GM18870 (cell line): ENCODE data around the gene SLC35F1.
A peak's percentile ranks its signal among the peaks of the same experiment; 100 is the strongest.

Experiments used
- ATAC-seq: cut with Tn5 transposase; IDR thresholded peaks from one replicate; pipeline ENCODE4 v1.9.1; 2021; ENCODE audit warnings: moderate library complexity; ENCODE audit not compliant: unreplicated experiment

The SLC35F1 gene

GRCh38 chr6:118186672-118187567, 279.9 kb downstream of the SLC35F1 start:
- peak; percentile 73 for ATAC-seq

GRCh38 chr6:118187568-118188164, 280.6 kb downstream of the SLC35F1 start:
- ATAC-seq: peak; percentile 54

- no peak for ATAC-seq
Observed at GRCh38 chr6:118188561-118188960, 281.5 kb downstream of the SLC35F1 start.

GRCh38 chr6:118197539-118197938, 290.5 kb downstream of the SLC35F1 start:
- ATAC-seq: no peak

GRCh38 chr6:118198746-118199145, 291.7 kb downstream of the SLC35F1 start:
- no peak for ATAC-seq

GRCh38 chr6:118200160-118200559, 293.1 kb downstream of the SLC35F1 start:
- no peak for ATAC-seq

GRCh38 chr6:118202517-118202916, 295.5 kb downstream of the SLC35F1 start:
- ATAC-seq: no peak

- no peak for ATAC-seq
Observed at GRCh38 chr6:118203545-118203944, 296.5 kb downstream of the SLC35F1 start.

- no peak for ATAC-seq
Observed at GRCh38 chr6:118206221-118206620, 299.2 kb downstream of the SLC35F1 start.

- no peak for ATAC-seq
Observed at GRCh38 chr6:118207947-118208346, 300.9 kb downstream of the SLC35F1 start.

- no peak for ATAC-seq
Observed at GRCh38 chr6:118212451-118213173, 305.5 kb downstream of the SLC35F1 start.

GRCh38 chr6:118215269-118215668, 308.2 kb downstream of the SLC35F1 start:
- ATAC-seq: no peak

GRCh38 chr6:118216751-118217150, 309.7 kb downstream of the SLC35F1 start:
- no peak for ATAC-seq

- no peak for ATAC-seq
Observed at GRCh38 chr6:118218156-118218555, 311.1 kb downstream of the SLC35F1 start.

GRCh38 chr6:118220429-118221128, 313.5 kb downstream of the SLC35F1 start:
- ATAC-seq: no peak

- no peak for ATAC-seq
Observed at GRCh38 chr6:118223316-118223715, 316.3 kb downstream of the SLC35F1 start.

- no peak for ATAC-seq
Observed at GRCh38 chr6:118228886-118229285, 321.8 kb downstream of the SLC35F1 start.

GRCh38 chr6:118240878-118241528, 333.9 kb downstream of the SLC35F1 start:
- peak; percentile 88 for ATAC-seq

GRCh38 chr6:118246406-118246805, 339.3 kb downstream of the SLC35F1 start:
- ATAC-seq: no peak

- ATAC-seq: no peak
Observed at GRCh38 chr6:118248171-118248570, 341.1 kb downstream of the SLC35F1 start.

- ATAC-seq: no peak
Observed at GRCh38 chr6:118249680-118250079, 342.6 kb downstream of the SLC35F1 start.
